Retinal pigment epithelial cell (primary cell): ENCODE results near the gene CNST.
"Not testable (repeated sequence)": the region's sequence is repeated elsewhere in the genome, so short reads cannot be mapped to it uniquely, and the experiment has no call there.

Source experiments
- DNase-seq: peaks from one replicate; pipeline ENCODE4 v3.0.0-alpha.2; 2010; ENCODE audit warnings: low read depth
- H3K4me3 ChIP-seq: 2 replicates; pipeline ENCODE4 v1.5.1; 2011; ENCODE audit warnings: mild to moderate bottlenecking, low read length, control low read depth, moderate library complexity
- CTCF ChIP-seq: conservative IDR thresholded peaks from 2 replicates; pipeline ENCODE4 v1.5.1; 2011; ENCODE audit warnings: low read depth, low read length, control low read depth, inconsistent platforms

CNST gene

DNA sequence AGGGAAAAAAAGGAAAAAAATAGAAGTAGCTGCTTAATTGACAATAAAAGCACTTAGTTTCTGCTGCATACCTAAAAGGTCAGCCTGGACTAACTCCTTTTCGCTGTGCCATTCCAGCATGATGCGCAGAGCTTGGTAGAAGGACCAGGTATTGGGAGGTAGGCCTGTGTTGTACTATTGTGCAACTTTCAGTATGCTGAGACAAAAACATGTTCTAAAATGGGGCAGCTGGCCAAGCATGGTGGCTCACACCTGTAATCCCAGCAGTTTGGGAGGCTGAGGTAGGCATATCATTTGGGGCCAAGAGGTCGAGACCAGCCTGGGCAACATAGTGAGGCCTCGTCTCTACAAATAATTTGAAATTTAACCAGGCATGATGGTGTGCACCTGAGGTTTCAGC lies 142.9 kb downstream of the CNST start:
- no peak for TF ChIP-seq CTCF
- H3K4me3 ChIP-seq: no peak overlapping the region
- DNase-seq: no peak

- DNase-seq: no peak
- TF ChIP-seq CTCF: no peak
- H3K4me3 ChIP-seq: no peak overlapping the region
Observed at GRCh38 chr1:246709835-246710234, 143.6 kb downstream of the CNST start.

DNA sequence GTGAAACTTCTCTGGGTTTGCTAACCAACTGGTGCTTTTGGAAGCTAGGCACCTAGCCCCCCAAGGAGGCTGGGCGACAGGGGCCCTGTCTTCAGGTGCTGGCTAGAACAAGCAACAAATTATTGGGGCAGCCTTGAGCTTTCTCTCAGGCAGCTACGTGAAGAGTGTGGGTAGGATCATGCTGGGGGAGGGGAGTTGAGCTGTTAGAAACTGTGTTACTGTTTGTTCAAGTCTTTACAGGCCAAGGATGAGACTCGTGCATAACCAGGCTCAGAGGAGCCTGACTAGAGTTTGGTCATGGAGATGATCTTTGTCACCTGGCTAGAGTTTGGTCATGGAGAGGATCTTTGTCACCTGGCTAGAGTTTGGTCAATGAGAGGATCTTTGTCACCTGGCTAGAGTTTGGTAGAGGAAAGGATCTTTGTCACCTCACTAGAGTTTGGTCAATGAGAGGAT lies 145.3 kb downstream of the CNST start:
- no peak for TF ChIP-seq CTCF
- H3K4me3 ChIP-seq: no peak overlapping the region
- no peak for DNase-seq

DNA sequence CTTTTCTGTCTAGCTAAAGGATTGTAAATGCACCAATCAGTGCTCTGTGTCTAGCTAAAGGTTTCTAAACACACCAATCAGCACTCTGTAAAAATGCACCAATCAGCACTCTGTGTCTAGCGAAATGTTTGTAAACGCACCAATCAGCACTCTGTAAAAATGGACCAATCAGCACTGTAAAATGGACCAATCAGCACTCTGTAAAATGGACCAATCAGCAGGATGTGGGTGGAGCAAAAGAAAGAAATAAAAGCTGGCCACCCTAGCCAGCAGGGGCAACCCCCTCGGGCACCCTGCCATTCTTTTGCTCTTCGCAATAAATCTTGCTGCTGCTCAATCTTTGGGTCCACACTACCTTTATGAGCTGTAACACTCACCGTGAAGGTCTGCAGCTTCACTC lies 146.2 kb downstream of the CNST start:
- not testable (repeated sequence) for DNase-seq, H3K4me3 ChIP-seq
